GM19372 (cell line): ENCODE results near the gene MCHR2.
"Not testable (repeated sequence)": the region's sequence is repeated elsewhere in the genome, so short reads cannot be mapped to it uniquely, and the experiment has no call there.

Experiments
- ATAC-seq: cut with Tn5 transposase; IDR thresholded peaks from one replicate; pipeline ENCODE4 v1.9.1; 2021; ENCODE audit warnings: mild to moderate bottlenecking, low read depth, moderate library complexity; ENCODE audit not compliant: unreplicated experiment

The MCHR2 gene, protein sequence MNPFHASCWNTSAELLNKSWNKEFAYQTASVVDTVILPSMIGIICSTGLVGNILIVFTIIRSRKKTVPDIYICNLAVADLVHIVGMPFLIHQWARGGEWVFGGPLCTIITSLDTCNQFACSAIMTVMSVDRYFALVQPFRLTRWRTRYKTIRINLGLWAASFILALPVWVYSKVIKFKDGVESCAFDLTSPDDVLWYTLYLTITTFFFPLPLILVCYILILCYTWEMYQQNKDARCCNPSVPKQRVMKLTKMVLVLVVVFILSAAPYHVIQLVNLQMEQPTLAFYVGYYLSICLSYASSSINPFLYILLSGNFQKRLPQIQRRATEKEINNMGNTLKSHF

DNA sequence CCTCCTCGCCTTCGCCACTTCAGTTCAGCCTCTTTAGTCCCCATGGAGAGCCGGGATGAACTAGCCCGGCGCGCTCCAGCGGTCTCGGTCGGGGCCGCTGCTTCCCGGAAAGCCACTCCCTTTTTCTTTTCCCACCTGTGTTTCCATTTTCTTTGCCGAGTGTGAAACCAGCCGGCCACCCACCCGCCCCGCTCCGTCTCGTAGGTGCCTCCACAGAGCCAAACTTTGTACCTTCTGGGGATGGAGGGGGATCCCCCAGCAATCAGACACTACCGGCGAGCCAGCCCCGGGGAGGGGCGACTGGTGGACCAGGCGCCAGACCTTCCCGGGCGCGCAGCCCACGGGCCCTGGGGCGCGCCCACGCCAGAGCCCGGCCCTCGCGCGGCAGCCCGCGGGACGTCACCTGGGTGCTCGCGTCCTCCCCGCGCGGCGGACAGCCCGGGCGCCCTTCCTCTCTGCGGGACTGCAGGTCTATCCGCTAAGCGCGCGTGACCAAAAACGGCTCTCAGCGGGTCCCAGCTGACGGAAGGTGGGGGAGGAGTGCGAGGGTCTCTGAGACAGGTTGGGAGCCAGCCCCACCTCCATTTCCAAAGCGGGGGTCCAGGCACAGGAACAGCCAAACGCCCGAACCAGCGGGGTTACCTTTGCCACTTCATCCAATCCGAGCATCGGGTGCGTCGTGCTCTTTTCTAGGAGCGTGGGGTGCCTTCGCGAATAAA lies at the start of gene MCHR2:
MCHR2 (minus strand) TSS at position 691 of the 719 bp plus-strand sequence. CDS start 38,076 bp downstream, outside the sequence.
- no peak for ATAC-seq

- not testable (repeated sequence) for ATAC-seq
Observed at GRCh38 chr6:100038546-100038945, 44.5 kb upstream of the MCHR2 start.

GRCh38 chr6:100035873-100036653 lies 42.0 kb upstream of the MCHR2 start:
- ATAC-seq: no peak

DNA sequence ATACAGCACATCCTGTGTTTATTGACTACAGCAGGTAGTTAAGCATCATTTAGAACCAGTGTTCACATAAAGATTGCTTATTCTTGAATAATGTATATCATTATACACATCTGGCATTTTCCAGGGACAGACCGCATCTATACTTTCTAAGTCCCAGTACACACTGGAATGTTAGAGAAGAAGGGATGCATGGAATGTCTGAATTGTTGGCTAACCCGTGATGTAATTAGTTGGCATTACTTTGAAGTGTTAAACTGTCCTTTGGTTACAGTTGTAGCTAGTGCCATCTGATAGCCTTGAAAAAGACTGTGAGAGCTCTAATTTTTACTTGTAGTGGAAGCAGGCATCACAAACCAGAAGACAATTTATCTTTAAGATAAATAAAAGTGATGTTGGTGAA lies 29.8 kb upstream of the MCHR2 start:
- ATAC-seq: no peak

GRCh38 chr6:100022847-100023246 lies 28.8 kb upstream of the MCHR2 start:
- ATAC-seq: no peak

- no peak for ATAC-seq
Observed at GRCh38 chr6:100008857-100009256, 14.8 kb upstream of the MCHR2 start.

GRCh38 chr6:100001915-100002388 lies 7.9 kb upstream of the MCHR2 start:
- ATAC-seq: peak; percentile 98

GRCh38 chr6:99997141-99997540 lies 3.1 kb upstream of the MCHR2 start:
- no peak for ATAC-seq

GRCh38 chr6:99995916-99996315 lies 1.9 kb upstream of the MCHR2 start:
- ATAC-seq: no peak

DNA sequence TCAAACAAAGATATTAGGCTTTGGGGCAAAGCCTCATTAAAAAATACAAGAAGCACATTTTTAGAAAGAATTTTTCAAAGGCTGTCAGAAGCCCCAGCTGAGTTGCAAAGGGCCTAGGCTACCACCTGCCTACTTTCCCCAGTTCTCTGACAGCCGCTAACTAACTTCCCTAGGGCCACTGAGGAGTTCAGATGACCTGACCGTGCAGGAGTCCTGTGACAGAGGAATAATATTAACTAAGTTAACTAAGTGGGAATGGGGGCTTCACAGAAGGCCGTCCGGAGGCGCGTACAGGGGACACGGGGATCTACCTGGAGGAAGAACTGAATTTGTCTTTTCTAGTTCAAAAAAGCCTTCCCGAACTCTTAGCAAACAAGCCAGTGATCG lies 884 bp downstream of the MCHR2 start:
- no peak for ATAC-seq

DNA sequence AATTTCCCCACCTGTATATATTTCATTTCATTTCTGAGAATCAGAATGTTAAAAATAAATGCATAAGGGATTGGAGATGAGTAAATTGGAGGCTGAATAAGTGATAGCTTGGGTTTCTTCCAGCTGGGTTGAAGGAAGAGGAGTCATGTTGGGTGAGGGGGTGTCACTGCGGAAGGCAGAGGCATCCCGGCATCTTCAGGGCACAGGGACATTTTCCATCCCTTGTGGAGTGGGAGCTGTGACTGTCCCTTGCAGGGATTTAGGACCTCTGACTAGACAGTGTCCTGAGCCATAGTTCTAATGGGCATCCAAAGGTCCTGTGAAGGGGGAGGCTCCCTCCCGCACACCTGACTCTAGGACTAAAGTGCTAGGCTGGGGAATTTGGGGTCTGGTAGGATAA lies 2.1 kb downstream of the MCHR2 start:
- no peak for ATAC-seq

GRCh38 chr6:99980741-99981140 lies 13.3 kb downstream of the MCHR2 start:
- no peak for ATAC-seq

DNA sequence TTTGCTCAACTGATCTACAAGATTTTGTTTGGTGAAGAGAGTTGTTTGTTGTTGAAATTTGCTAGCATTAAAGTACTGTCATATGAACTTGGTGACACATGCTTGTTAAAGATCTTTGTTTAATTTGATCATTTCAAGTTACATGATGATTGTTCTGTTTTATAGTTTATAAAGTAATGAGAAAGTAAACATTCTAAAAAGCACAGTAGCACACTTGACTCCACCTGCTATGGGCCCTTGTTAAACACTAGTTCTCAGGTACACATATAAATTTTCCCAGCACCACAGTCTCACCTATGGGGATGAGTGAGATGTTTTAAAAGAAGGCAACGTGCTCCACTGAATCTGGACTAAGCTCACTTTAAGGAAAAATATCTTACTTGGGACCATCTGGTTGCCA lies 14.1 kb downstream of the MCHR2 start:
- no peak for ATAC-seq

DNA sequence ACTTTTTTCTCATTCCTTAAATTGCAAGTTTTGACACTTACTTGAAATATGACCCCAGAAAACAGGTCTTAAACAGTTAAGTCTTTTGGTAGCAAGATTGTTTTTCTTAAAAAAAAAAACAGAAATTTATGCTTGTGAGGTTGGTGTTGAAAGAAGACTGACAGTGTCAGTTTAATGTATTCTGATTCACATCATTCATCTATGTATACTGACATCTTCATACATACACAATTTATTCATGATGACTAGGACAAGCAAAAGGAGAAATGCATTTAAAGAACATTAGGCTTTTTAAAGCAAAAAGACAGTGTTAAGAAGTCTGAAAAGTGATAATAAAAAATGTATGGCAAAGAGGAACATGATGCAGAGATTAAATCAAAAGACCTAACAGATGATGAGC lies 27.0 kb downstream of the MCHR2 start:
- ATAC-seq: no peak

DNA sequence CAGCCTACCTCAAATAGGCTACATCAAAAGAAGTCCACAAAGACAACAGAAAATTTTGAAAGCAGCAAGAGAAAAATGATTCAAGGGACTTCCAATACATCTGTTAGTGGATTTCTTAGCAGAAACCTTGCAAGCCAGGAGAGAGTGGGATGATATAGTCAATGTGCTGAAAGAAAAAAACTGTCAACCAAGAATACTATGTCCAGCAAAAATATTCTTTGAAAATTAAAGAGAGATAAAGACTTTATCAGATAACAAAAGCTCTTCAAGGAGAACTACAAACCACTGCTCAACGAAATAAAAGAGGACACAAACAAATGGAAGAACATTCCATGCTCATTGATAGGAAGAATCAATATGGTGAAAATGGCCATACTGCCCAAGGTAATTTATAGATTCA lies 34.0 kb downstream of the MCHR2 start:
- ATAC-seq: no peak

- no peak for ATAC-seq
Observed at GRCh38 chr6:99951016-99951805, 42.8 kb downstream of the MCHR2 start.

DNA sequence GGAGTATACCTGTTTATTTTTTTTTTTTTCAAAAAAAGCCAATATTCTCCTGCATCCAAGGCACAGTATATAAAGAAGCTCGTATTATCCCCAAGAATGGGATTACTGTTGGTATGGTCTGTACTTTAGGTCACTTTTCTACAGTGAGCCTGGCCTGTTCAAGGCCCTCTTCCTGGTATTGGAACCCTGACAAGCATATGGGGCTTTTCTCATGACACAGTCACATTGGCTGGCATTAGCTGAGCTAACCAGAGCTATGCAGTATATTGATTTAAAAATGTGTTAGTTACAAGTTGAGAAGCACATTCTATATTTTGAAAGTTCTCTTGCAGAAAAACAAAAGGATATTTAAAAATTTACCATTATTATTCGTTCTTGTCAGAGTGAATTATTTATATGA lies 48.0 kb downstream of the MCHR2 start:
- ATAC-seq: no peak

GRCh38 chr6:99943846-99944245 lies 50.2 kb downstream of the MCHR2 start:
- no peak for ATAC-seq

DNA sequence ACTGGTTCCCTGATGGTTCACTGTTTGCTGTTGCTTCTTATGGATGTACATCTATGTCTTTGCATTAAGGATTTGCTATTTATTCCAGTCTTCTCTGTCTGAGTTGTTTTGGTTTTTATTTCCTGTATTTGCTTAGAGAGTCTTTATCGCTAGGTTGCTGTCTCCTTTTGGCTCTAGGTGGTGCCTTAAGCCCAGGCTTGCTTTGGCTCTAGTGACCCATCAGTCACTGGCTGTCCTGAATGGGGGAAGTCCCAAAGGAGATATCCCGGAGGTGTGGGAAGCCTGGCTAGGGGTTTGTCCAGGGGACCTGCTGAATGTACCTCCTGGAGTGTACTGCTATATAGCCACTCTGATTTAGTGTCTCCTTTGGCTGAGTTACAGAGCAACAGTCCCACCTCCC lies 53.4 kb downstream of the MCHR2 start:
- ATAC-seq: no peak

DNA sequence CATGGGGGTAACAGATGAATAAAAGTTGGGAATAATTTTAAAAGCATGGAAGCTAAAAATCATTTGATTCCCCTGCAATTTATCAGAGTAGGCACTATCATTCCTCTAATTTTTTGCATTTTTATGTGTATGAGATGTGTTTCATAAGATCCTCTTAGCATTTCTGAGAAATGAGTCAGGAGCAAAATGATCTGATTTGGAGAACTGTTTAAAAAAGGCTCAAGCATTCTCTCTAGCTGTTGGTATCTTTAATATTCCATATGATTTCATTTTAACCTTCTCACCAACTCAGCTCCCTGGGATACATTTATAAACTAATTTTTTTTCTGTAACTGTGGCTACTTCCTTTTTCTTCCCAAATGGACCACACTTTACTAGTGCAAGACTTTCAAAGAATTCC lies 60.9 kb downstream of the MCHR2 start:
- ATAC-seq: no peak
